ENCODE data around the gene TMPRSS2. TPM values are rescaled to one million over a fixed set of nuclear protein-coding genes. Genes with fewer than 3 reads are reported as not detected.

The TMPRSS2 gene
- total and polyA plus RNA-seq, 9 of the 15 experiments (the other 6 are each of a cell fraction or from before 2014, with no cell fraction given) = 0.20 TPM; not detected in 8

- TF ChIP-seq CTCFL (IDR thresholded peaks at IDR 0.05; ENCODE audit: borderline replicate concordance, insufficient read depth, low read depth, low read length, poor library complexity, severe bottlenecking) = no peak
- TF ChIP-seq CTBP1 (IDR thresholded peaks at IDR 0.05; ENCODE audit: borderline replicate concordance) = no peak
- TF ChIP-seq PTBP1 (IDR thresholded peaks at IDR 0.05; ENCODE audit: low read depth, low read length) = no peak
- peak; percentile 46 to 67 for TF ChIP-seq RAD21 (CRISPR knock-in tag; conservative IDR thresholded peaks at IDR 0.05 in 1 of 2, IDR thresholded peaks at IDR 0.05 in 1 of 2)
- TF ChIP-seq, protein P1, sequence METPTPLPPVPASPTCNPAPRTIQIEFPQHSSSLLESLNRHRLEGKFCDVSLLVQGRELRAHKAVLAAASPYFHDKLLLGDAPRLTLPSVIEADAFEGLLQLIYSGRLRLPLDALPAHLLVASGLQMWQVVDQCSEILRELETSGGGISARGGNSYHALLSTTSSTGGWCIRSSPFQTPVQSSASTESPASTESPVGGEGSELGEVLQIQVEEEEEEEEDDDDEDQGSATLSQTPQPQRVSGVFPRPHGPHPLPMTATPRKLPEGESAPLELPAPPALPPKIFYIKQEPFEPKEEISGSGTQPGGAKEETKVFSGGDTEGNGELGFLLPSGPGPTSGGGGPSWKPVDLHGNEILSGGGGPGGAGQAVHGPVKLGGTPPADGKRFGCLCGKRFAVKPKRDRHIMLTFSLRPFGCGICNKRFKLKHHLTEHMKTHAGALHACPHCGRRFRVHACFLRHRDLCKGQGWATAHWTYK (CRISPR knock-in tag; IDR thresholded peaks at IDR 0.05) = no peak
- TF ChIP-seq LARP7 (IDR thresholded peaks at IDR 0.05) = no peak
Measured at GRCh38 chr21:41460578-41461527, 47.1 kb downstream of the TMPRSS2 start (continued).
